IPS-20b (cell line): ENCODE results near the gene RPL35.

Source experiments
- H3K27ac ChIP-seq: one replicate; pipeline ENCODE4 v1.5.1; 2013; ENCODE audit warnings: low read length
- H3K27me3 ChIP-seq: 2 replicates; pipeline ENCODE4 v1.6.1; 2013; ENCODE audit warnings: mild to moderate bottlenecking, low read length, inconsistent platforms; ENCODE audit not compliant: insufficient read depth
- H3K36me3 ChIP-seq: 2 replicates; pipeline ENCODE4 v1.6.1; 2013; ENCODE audit warnings: low read depth, mild to moderate bottlenecking, inconsistent platforms, low read length, moderate library complexity; ENCODE audit not compliant: insufficient read depth
- H3K4me1 ChIP-seq: 2 replicates; pipeline ENCODE4 v1.6.1; 2013; ENCODE audit warnings: mild to moderate bottlenecking, control low read depth, inconsistent platforms, low read length, moderate library complexity; ENCODE audit not compliant: insufficient read depth
- H3K4me3 ChIP-seq: 2 replicates; pipeline ENCODE4 v1.5.1; 2013; ENCODE audit warnings: mild to moderate bottlenecking, low read length, inconsistent platforms
- H3K9ac ChIP-seq: 2 replicates; pipeline ENCODE4 v1.6.1; 2013; ENCODE audit warnings: low read depth, mild to moderate bottlenecking, inconsistent platforms, low read length, moderate library complexity
- H3K9me3 ChIP-seq: 2 replicates; pipeline ENCODE4 v1.6.1; 2013; ENCODE audit warnings: mild to moderate bottlenecking, low read depth, low read length, inconsistent platforms; ENCODE audit not compliant: insufficient read depth

Gene RPL35

DNA sequence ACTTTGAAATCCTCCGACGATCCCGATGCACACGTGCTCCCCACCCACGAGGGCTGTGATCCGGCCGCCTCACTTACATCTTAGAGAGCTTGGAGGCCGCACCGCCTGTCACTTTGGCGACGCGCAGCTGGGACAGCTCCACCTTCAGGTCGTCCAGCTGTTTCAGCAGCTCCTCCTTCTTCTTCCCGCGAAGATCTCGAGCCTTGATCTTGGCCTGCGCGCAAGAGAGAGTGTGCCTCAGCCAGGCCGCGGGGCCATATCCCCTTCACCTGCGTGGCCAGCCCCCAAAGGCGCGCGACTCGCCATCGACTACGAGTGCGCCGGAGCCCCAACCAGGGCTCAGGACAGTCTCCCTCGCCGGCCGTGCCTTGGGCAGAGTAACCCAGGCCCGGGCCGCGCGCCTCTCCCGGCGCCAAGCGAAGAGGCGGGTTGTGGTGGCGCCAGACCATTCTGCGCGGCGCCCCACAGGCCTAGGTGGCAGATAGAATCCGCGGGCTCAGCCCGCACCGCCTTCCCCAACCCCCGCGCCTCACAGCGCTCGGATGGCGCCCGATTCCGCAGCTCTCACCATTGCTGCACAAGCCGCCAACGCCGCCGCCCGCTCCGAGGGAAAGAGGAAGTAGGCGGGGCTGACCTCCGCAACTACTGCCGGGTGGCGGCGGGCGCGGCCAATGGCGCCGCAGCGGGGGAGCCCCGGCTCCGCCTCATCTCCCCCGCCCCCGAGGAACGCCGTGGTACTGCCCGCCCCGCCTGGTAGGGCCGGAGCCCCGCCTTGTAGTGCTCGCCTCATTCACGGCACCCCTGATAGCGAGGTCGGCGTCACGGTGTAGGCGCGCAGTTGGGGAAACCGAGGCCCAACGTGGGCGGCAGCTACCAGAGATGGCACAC is at the start of gene RPL35, which contains the start of gene ARPC5L:
Gene RPL35, minus strand, starts transcription at position 616 of the 888 bp plus-strand sequence. Its CDS starts 45 bp downstream, at position 571.
Gene ARPC5L, plus strand, starts transcription at position 789 of the 888 bp plus-strand sequence. CDS start 7,161 bp downstream, outside the sequence.
- peak within 1 kb of the TSS; percentile 83 for H3K27ac ChIP-seq
- no peaks in the 10 kb centered on the region for H3K9me3 ChIP-seq
- peak within 1 kb of the TSS; percentile 96 for H3K9ac ChIP-seq
- H3K4me1 ChIP-seq, result peaks cover 5% of the 10 kb centered on the region
- no peaks in the 10 kb centered on the region for H3K27me3 ChIP-seq
- H3K36me3 ChIP-seq, result peaks cover 48% of the 10 kb centered on the region
- H3K4me3 ChIP-seq, result peak within 1 kb of the TSS; percentile 94

DNA sequence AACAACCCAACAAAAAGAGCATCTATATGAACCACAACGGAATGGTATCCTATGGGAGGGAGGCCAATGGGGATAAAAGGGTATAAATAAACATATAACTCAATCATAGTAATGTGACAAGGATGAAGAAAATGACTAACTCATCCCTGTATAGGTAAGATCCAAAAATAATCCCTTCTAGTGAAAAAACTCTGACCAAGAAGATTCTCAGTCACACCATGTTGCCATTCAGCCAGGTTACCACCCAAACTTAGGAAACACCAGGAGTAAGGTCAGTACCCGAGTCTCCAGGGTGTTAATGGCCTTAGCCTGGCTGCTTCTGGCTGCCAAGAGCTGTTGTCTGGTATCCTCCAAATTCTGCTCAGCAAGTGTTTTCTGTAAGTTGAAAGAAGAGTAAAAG is 46.3 kb upstream of the RPL35 start:
- Histone ChIP-seq H3K4me3 (no peak overlapping the region), H3K27ac (no peak overlapping the region), H3K27me3 (no peaks in the 10 kb centered on the region), H3K36me3 (peaks cover 10% of the 10 kb centered on the region; the same call in 1 of the 2 replicates), H3K9me3 (no peaks in the 10 kb centered on the region), H3K4me1 (no peaks in the 10 kb centered on the region), H3K9ac (no peak overlapping the region)

DNA sequence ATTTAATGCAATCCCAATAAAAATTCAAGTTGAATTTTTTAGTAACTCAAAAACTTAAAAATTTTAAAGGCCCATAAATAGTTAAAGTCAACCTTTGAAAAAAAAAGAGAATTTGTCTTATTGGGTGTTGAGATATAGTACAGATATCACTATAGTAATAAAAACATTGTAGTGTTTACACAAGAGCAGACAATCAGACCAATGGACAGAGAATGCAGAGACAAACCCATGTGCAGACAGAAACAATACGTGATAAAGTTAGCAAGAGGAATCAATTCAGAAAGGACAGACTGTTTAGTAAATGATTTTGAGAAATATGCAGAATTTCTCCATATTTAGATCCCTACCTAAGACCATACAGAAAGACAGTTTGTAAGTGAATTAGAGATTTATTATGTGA is 45.2 kb upstream of the RPL35 start:
- no peaks in the 10 kb centered on the region for H3K9me3 ChIP-seq
- H3K4me1 ChIP-seq, result no peaks in the 10 kb centered on the region
- H3K4me3 ChIP-seq, result no peak overlapping the region
- H3K9ac ChIP-seq, result no peak overlapping the region
- H3K27me3 ChIP-seq, result no peaks in the 10 kb centered on the region
- peaks cover 8% of the 10 kb centered on the region; the same call in 1 of the 2 replicates for H3K36me3 ChIP-seq
- no peak overlapping the region for H3K27ac ChIP-seq

DNA sequence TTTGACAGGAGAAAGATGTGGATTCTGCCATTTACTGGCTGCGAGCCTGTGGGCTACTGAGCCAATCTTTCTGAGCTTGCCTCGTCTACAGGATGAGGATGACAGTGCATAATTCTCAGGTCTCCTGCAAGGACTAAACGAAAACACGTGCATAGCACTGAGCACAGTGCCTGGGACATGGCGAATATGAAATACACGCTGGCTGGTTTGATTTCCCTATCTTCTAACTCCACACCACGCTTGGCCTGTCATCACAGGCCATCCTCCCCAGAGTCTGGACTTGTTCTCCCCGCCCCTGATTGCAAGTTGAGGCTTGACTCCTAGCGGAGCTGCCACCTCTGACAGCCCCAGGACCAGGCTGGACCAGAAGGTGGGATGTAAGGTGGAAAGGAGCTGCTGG is 38.1 kb upstream of the RPL35 start:
- no peak overlapping the region for H3K27ac ChIP-seq
- H3K9me3 ChIP-seq, result no peaks in the 10 kb centered on the region
- no peaks in the 10 kb centered on the region for H3K27me3 ChIP-seq
- H3K36me3 ChIP-seq, result peaks cover 12% of the 10 kb centered on the region
- H3K9ac ChIP-seq, result no peak overlapping the region
- H3K4me3 ChIP-seq, result no peak overlapping the region
- H3K4me1 ChIP-seq, result no peaks in the 10 kb centered on the region

DNA sequence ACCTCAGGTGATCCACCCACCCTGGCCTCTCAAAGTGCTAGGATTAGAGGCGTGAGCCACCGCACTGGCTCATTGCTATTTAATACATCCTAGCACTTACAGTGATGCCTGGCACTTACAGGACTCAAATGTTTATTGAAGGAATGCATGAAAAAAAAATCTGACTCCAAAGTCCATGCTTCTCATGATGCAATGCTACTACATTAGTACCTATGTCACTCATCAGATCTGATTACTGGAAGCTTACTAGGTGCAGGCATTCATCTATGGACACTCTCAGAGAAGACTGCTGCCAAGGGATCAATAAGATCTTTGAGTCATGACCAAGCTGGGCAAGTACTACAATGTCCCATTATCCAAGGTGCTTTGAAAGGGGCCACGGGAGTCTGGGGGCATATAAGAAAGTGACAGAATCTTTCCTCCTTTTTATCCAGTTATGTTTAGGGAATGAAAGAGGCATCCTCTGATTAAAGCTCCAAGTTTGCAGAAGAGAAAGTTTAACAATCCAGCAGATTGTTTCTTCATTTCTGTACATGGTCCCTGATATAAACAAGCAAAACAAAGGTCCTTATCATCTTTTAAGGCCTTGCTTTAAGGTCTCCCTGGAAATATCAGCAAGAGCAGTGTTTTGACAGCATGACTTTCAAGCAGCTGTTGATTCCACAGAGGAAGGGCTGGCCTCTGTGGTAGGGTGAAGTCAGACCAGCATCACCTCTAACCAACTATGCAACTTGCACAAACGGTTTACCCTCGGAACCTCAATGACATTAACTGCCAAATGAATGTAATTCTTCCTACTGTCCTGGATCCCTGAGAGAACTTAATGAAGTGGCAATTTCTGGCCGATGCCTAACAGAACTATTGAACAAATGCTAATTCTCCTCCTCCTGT is 36.1 kb upstream of the RPL35 start:
- Histone ChIP-seq H3K27ac (no peak overlapping the region), H3K4me3 (no peak overlapping the region)

DNA sequence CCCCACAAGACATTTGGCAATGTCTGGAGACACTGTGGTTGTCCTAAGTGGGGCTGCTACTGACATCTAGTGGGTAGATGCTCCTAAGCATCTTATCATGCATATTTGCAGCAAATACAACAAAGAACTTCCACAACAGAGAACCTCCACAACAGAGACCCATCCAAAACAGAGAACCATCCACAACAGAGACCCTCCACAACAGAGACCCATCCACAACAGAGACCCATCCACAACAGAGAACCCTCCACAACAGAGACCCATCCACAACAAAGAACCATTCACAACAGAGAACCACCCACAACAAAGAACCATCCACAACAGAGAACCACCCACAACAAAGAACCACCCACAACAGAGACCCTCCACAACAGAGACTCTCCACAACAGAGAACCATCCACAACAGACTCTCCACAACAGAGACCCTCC is 33.0 kb upstream of the RPL35 start:
- H3K9me3 ChIP-seq, result no peaks in the 10 kb centered on the region

More for the DNA sequence above, 36.1 kb upstream of the RPL35 start:
- H3K9me3 ChIP-seq, result no peaks in the 10 kb centered on the region
- H3K4me1 ChIP-seq, result no peaks in the 10 kb centered on the region; the same call in 1 of the 2 replicates
- no peaks in the 10 kb centered on the region for H3K27me3 ChIP-seq
- peaks cover 12% of the 10 kb centered on the region for H3K36me3 ChIP-seq
- H3K9ac ChIP-seq, result no peak overlapping the region

DNA sequence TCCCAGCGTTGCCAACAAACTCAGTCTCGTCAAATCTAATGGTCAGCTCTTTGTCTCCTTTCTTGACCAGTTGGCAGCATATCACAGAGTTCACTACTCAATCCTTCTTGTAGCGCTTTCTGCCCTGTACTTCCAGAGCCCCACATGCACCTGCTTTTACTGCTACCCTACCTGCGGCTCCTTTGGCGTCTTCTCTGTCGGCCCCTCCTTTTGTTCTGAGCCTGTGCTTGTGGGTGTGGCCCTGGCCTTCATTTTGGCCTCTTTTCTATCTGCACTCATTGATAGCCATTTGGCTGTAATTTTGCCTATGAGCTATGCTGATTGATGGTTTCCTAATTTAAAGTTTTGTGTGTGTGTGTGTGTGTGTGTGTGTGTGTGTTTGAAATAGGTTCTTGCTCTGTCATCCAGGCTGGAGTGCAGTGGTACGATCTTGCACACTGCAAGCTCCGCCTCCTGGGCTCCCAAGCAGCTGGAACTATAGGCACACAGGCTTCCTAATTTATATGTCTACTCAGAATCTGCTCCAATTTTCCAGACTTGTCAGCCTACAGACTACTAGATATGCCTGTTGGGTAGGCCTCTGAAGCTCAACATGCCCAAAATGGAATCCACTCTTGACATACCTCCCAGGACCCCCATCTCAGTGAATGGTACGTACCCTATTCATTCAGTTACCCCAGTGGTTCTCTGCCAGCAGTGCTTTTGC is 32.4 kb upstream of the RPL35 start:
- Histone ChIP-seq H3K4me3 (no peak overlapping the region), H3K27me3 (no peaks in the 10 kb centered on the region), H3K9me3 (no peaks in the 10 kb centered on the region), H3K36me3 (peaks cover 14% of the 10 kb centered on the region), H3K9ac (no peak overlapping the region), H3K27ac (no peak overlapping the region), H3K4me1 (no peaks in the 10 kb centered on the region; the same call in 1 of the 2 replicates)

More for the DNA sequence above, 33.0 kb upstream of the RPL35 start:
- Histone ChIP-seq H3K36me3 (peaks cover 12% of the 10 kb centered on the region), H3K4me1 (no peaks in the 10 kb centered on the region; the same call in 1 of the 2 replicates), H3K9ac (peak overlapping the region; percentile 23; the same call in 1 of the 2 replicates), H3K4me3 (no peak overlapping the region), H3K27ac (no peak overlapping the region), H3K27me3 (no peaks in the 10 kb centered on the region)

DNA sequence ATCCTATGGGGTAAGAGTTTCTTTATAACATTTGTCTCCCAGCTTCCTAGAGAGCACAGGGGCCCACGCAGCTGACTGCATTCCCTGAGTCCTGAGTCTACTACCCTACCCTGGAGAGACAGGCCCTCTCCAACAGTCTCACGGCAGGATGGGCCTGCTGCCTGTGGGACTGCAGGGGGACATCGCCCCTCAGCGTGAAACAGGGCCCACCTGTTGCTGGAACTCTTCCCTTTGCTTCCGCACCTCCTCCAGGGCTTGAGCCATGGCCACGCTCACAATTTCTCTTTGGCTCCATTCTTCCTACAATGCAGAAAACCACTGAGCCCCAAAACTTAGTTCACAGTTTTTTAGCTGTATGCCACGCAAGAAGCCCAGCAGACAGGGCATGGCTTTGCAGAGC is 28.4 kb upstream of the RPL35 start:
- Histone ChIP-seq H3K36me3 (peaks cover 6% of the 10 kb centered on the region), H3K9me3 (no peaks in the 10 kb centered on the region), H3K4me3 (no peak overlapping the region), H3K4me1 (no peaks in the 10 kb centered on the region; the same call in 1 of the 2 replicates), H3K9ac (no peak overlapping the region), H3K27ac (no peak overlapping the region), H3K27me3 (no peaks in the 10 kb centered on the region)

DNA sequence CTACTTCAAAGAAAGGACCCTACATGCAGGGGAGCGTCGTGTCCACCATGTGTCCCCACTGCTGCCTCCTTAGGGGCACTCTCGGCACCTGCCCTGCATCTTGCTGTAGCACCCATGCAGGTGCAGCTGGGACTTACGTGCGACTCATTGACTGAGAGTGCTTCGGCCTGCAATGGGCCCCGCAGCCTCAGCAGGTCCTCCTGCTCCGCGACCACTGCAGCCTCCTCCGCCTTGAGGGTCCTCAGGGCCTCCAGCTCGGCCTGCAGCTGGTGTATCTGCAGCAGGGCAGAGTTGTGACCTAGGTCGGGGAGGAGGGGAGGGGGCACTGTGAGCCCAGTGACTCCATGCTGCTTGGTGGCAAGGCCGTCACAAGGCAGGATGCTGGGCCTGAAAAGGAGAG is 27.2 kb upstream of the RPL35 start:
- peaks cover 5% of the 10 kb centered on the region for H3K4me1 ChIP-seq
- no peak overlapping the region for H3K9ac ChIP-seq
- no peaks in the 10 kb centered on the region for H3K27me3 ChIP-seq
- no peak overlapping the region for H3K4me3 ChIP-seq
- H3K27ac ChIP-seq, result no peak overlapping the region
- no peaks in the 10 kb centered on the region for H3K9me3 ChIP-seq
- peaks cover 6% of the 10 kb centered on the region for H3K36me3 ChIP-seq

DNA sequence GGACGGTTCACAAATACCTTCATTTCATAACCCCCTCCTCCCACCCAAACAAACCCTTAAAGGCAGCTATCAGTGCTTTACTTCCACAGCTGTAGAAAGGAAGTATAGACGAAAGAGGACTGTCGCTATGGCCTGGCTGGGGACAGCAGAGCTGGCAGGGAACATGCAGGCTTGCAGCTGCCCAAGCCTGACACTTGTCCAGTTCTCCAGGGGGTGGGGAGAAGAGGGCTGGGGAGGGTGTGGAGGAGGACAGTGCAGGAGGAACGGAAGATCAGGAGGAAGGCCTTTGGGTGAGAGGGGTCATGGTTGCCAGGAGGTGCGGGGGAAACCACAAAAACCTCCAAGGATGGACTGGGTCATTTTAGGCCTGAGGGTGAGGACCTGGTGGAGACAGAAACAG is 26.1 kb upstream of the RPL35 start:
- no peaks in the 10 kb centered on the region for H3K9me3 ChIP-seq
- H3K27me3 ChIP-seq, result no peaks in the 10 kb centered on the region
- H3K9ac ChIP-seq, result no peak overlapping the region
- no peak overlapping the region for H3K4me3 ChIP-seq
- H3K4me1 ChIP-seq, result peaks cover 5% of the 10 kb centered on the region
- H3K27ac ChIP-seq, result no peak overlapping the region
- H3K36me3 ChIP-seq, result peaks cover 6% of the 10 kb centered on the region
